Measurements from ENCODE around the gene SLC35F3. TPM values are rescaled to one million over a fixed set of nuclear protein-coding genes. Genes with fewer than 3 reads are reported as not detected.

SLC35F3 gene
- total RNA-seq, 1 donor from 2014 or later, result not detected

DNA sequence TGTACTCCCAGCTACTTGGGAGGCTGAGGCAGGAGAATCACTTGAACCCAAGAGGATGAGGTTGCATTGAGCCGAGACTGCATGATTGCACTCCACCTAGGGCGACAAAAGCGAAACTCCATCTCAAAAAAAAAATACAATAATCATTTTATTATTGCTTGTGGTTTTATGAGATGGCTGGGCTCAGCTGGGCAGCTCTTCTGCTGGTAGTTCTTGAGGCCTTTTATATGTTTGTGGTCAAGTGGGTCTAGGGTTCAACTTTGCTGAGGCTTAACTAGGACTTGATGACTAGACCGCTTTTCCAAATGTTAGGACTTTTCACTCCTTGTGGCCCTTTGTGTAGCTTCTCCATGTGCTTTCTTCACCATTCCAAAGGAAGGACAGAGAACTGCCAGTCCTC is 53.2 kb downstream of the SLC35F3 start:
- DNase-seq, result no peak
- no peaks in the 10 kb centered on the region for H3K4me1 ChIP-seq
- no peaks in the 10 kb centered on the region for H3K36me3 ChIP-seq
- TF ChIP-seq, protein P1, sequence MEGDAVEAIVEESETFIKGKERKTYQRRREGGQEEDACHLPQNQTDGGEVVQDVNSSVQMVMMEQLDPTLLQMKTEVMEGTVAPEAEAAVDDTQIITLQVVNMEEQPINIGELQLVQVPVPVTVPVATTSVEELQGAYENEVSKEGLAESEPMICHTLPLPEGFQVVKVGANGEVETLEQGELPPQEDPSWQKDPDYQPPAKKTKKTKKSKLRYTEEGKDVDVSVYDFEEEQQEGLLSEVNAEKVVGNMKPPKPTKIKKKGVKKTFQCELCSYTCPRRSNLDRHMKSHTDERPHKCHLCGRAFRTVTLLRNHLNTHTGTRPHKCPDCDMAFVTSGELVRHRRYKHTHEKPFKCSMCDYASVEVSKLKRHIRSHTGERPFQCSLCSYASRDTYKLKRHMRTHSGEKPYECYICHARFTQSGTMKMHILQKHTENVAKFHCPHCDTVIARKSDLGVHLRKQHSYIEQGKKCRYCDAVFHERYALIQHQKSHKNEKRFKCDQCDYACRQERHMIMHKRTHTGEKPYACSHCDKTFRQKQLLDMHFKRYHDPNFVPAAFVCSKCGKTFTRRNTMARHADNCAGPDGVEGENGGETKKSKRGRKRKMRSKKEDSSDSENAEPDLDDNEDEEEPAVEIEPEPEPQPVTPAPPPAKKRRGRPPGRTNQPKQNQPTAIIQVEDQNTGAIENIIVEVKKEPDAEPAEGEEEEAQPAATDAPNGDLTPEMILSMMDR (IDR thresholded peaks at IDR 0.05; ENCODE audit: borderline replicate concordance), result no peak
- H3K9me3 ChIP-seq (replicated peaks), result peaks cover 26% of the 10 kb centered on the region
- no peak overlapping the region for H3K27ac ChIP-seq (replicated peaks)
- intact Hi-C loops (cut with micrococcal nuclease), result no loop called here
- no peak overlapping the region for H3K4me3 ChIP-seq
- H3K27me3 ChIP-seq (ENCODE audit: low read depth), result no peaks in the 10 kb centered on the region

DNA sequence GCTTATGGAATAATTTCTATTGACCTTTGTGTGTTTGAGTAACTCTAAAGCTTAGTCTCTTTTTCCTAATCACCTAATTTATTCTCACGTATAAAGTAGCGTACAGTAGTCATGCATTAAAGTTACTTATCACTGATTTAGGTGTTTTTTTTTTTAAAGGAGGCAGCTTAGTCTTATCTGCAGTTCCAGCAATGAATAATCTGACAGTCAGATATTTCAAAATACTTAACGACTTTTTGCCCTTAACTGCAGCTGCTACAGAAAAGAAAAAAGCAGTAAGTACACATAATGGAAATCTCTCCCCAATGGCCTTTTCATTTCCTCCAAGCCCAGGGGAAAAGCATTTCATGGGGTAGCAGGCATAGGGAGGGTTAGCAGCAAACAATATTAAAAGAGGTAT is 54.6 kb downstream of the SLC35F3 start:
- peaks cover 7% of the 10 kb centered on the region for H3K27me3 ChIP-seq (ENCODE audit: low read depth)
- intact Hi-C loops (cut with micrococcal nuclease), result no loop called here

DNA sequence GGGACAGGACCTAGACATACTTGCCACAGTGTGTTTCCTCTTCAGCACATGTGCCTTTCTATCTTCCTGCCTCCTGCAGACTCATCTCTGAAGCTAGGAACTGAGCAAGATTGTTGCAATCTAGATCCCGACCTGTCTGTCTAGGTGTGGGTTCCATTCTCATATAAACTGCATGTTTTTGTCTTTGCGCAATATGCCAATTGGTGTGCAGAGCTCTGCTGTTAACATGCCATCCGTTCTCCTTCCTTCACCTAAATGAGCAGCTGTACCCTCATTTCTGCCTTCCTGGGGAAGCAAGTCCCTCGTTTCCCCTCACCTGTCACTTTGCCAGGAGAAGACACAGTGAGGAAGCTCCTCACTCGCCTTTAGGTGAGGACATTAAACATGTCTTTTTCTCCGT is 55.5 kb downstream of the SLC35F3 start:
- Histone ChIP-seq H3K4me3 (no peak overlapping the region), H3K36me3 (no peaks in the 10 kb centered on the region), H3K4me1 (no peaks in the 10 kb centered on the region), H3K27me3 (ENCODE audit: low read depth) (peaks cover 10% of the 10 kb centered on the region), H3K27ac (replicated peaks) (no peak overlapping the region), H3K9me3 (replicated peaks) (peaks cover 16% of the 10 kb centered on the region)
- no peak for DNase-seq
- TF ChIP-seq, protein P1 (IDR thresholded peaks at IDR 0.05; ENCODE audit: borderline replicate concordance), result no peak
- intact Hi-C loops (cut with micrococcal nuclease), result no loop called here

More for the DNA sequence above, 54.6 kb downstream of the SLC35F3 start:
- TF ChIP-seq, protein P1 (IDR thresholded peaks at IDR 0.05; ENCODE audit: borderline replicate concordance), result no peak
- H3K4me3 ChIP-seq, result no peak overlapping the region
- H3K4me1 ChIP-seq, result no peaks in the 10 kb centered on the region
- H3K9me3 ChIP-seq (replicated peaks), result peaks cover 15% of the 10 kb centered on the region
- H3K36me3 ChIP-seq, result no peaks in the 10 kb centered on the region
- H3K27ac ChIP-seq (replicated peaks), result no peak overlapping the region
- no peak for DNase-seq

DNA sequence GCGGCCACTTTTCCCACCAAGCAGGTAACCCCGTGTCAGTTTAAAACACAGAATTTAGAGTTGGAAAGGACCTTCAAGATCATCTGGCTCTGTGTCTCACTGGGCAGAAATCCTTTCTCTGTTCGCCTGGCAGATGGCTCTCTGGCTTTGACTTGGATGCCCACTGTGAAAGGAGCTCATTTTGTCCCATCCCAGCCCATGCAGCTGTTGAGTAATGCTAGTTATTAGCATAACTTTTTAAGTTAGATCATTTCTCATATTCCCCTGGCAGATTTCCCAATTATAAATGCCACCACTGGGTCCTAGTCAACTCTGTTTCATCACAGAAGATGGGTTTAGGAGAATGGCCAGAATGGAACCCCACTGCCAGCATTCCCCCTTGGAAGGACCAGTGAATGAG is 55.9 kb downstream of the SLC35F3 start:
- no peaks in the 10 kb centered on the region for H3K4me1 ChIP-seq
- H3K9me3 ChIP-seq (replicated peaks), result peaks cover 20% of the 10 kb centered on the region
- H3K27me3 ChIP-seq (ENCODE audit: low read depth), result peaks cover 10% of the 10 kb centered on the region
- intact Hi-C loops (cut with micrococcal nuclease), result no loop called here
- no peak overlapping the region for H3K4me3 ChIP-seq
- H3K27ac ChIP-seq (replicated peaks), result no peak overlapping the region
- no peaks in the 10 kb centered on the region for H3K36me3 ChIP-seq
- TF ChIP-seq, protein P1 (IDR thresholded peaks at IDR 0.05; ENCODE audit: borderline replicate concordance), result no peak
- no peak for DNase-seq

DNA sequence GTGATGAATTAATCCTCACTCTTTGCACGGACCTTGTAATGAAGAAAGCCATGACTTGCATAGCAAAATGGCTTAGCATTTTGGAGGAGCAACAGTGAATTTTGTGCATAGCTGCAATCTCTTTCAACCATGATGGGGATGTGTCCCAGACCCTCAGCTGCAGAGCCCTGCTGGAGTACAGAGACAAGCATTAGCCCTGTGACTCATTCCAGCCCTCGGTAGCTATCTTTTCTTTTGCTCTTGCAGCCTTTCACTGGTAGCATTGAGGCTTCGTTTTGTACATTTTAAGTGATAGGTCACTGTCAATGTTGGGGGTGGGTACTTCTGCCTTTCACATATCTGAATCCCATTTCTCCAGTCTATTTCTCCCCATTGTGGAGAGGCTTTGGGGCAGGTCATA is 58.4 kb downstream of the SLC35F3 start:
- intact Hi-C loops (cut with micrococcal nuclease), result no loop called here
- no peak for DNase-seq
- Histone ChIP-seq H3K4me1 (no peaks in the 10 kb centered on the region), H3K4me3 (no peak overlapping the region), H3K9me3 (replicated peaks) (peaks cover 18% of the 10 kb centered on the region), H3K36me3 (no peaks in the 10 kb centered on the region), H3K27ac (replicated peaks) (no peak overlapping the region), H3K27me3 (ENCODE audit: low read depth) (peaks cover 10% of the 10 kb centered on the region)
- TF ChIP-seq, protein P1 (IDR thresholded peaks at IDR 0.05; ENCODE audit: borderline replicate concordance), result no peak

DNA sequence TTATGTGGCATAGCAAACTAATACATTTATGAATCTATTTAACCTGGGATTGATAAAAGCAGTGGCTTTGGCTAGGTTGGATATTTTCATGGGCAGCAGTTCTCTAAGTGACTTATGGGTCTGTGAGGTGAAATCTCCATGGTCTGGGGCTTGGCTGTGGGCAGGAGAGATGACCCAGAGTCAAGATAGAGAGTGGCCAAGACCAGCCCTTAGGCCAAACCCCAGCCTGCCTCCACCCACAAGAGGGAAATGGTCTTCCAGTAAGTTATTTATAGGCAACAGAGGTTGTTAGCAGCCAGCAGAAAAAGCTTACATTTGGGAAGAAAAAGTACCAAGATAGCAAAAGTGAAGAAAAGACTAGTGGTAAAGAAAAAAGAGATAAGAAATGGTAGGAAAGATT is 61.4 kb downstream of the SLC35F3 start:
- H3K4me1 ChIP-seq, result no peaks in the 10 kb centered on the region
- no peak overlapping the region for H3K27ac ChIP-seq (replicated peaks)
- no peak overlapping the region for H3K4me3 ChIP-seq
- TF ChIP-seq, protein P1 (IDR thresholded peaks at IDR 0.05; ENCODE audit: borderline replicate concordance), result no peak
- H3K27me3 ChIP-seq (ENCODE audit: low read depth), result peaks cover 10% of the 10 kb centered on the region
- peaks cover 11% of the 10 kb centered on the region for H3K9me3 ChIP-seq (replicated peaks)
- no peaks in the 10 kb centered on the region for H3K36me3 ChIP-seq
- intact Hi-C loops (cut with micrococcal nuclease), result no loop called here
- DNase-seq, result no peak
